ENCODE measurements around the gene SPATC1L.

DNA sequence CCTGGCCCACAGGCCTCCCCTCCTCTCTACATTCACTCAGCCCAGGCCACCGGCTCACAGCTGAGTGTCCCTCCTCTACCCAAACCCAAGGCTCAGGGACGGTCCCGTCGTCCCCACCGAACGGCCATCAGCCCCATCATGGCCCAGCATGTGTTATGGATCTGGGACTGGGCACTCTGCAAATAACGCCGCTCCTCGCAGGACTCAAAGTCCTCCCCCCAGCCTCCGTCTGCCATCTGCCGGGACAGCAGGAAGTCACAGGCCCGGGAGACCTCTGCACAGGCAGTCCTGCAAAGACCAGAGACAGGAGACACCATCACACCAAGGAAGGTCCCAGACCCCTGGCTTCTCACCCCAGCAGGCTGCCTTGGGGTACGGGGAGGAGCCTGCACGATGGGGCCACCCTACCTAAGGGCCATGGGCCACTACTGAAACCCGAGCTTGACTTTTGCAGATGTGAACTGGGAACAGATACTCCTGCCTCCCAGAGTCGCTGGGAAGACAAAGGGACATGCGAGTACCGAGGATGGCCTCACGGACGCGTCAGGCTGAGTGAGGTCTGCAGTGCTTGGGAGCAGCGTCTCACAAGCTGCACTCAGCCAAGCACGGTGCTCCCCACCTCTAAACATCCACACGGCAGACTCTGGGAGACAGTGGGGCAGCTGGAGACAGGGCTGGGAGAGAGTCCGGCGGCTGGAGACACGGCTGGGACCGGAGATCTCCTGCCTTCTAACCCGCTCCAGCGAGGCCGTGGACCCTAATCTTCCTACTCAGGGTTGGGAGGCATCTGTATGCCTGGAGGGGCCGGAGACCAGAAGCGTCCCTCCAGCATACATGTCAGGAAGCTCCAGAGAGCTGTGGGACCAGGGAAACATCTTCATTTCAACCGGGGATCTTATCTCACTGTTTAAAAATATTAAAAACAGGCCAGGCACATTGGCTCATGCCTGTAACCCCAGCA, 10.4 kb upstream of the SPATC1L start:
- no peak for TF ChIP-seq YY1 (IDR thresholded peaks at IDR 0.05; ENCODE audit: insufficient read depth, insufficient read length)
- no peak for TF ChIP-seq SUZ12 (IDR thresholded peaks at IDR 0.05; ENCODE audit: extremely low read depth, insufficient read depth, insufficient read length)
- TF ChIP-seq ZNF274 (IDR thresholded peaks at IDR 0.05; ENCODE audit: low read depth, low read length), result no peak
